AG04449 (cell line): ENCODE measurements around the gene KLF7.

Experiments
- CTCF ChIA-PET: fragments of 350-600 bp; formaldehyde crosslinking; extraction: SDS; loops from one replicate; lab custom pipeline; 2021; ENCODE audit warnings: antibody characterized with exemption; lab: Yijun Ruan, JAX
- POLR2A ChIA-PET: fragments of 400-600, 350-600 bp; formaldehyde crosslinking; extraction: SDS; loops from one replicate; lab custom pipeline; 2020; ENCODE audit warnings: antibody characterized with exemption, inconsistent platforms; lab: Yijun Ruan, JAX
- DNase-seq: peaks from one replicate; pipeline ENCODE4 v3.0.0-alpha.2; 2010; ENCODE audit warnings: low read depth, low spot score
- H3K4me3 ChIP-seq: 2 replicates; pipeline ENCODE4 v1.5.1; 2011; ENCODE audit warnings: low read depth, mild to moderate bottlenecking, control low read depth, low read length
- CTCF ChIP-seq: IDR thresholded peaks from one replicate; pipeline ENCODE4 v1.5.1; 2011; ENCODE audit warnings: mild to moderate bottlenecking, moderate library complexity, low read length, control low read depth, inconsistent platforms; ENCODE audit not compliant: insufficient read depth; ENCODE audit errors: missing control alignments

Gene KLF7

GRCh38 chr2:207185372-207185771 lies 19.6 kb upstream of the KLF7 start:
- no peak for TF ChIP-seq CTCF
- no peak overlapping the region for H3K4me3 ChIP-seq
- ChIA-PET POLR2A (interaction anchor here (1.3 to 3.0 kb wide), 2 partner anchors 19 to 73 kb away, joined by 5 to 13 read pairs; partner anchors contain the start of gene KLF7), CTCF (interaction anchor here (1.4 kb wide), 1 partner anchor 63 kb away, joined by 3 read pairs; no protein-coding TSS in a partner anchor)
- no peak for DNase-seq

GRCh38 chr2:207184768-207185167 lies 19.0 kb upstream of the KLF7 start:
- ChIA-PET CTCF (interaction anchor here (1.4 kb wide), 1 partner anchor 64 kb away, joined by 3 read pairs; no protein-coding TSS in a partner anchor), POLR2A (interaction anchor here (0.6 to 3.0 kb wide), 5 partner anchors 18 to 74 kb away, joined by 3 to 13 read pairs (median 3); partner anchors contain the start of gene KLF7)
- no peak overlapping the region for H3K4me3 ChIP-seq
- no peak for DNase-seq
- TF ChIP-seq CTCF: no peak

- no peak overlapping the region for H3K4me3 ChIP-seq
- CTCF ChIA-PET: interaction anchor here (1.4 kb wide), 1 partner anchor 64 kb away, joined by 3 read pairs; no protein-coding TSS in a partner anchor
Observed at GRCh38 chr2:207184348-207184747, 18.6 kb upstream of the KLF7 start.

GRCh38 chr2:207183506-207183905 lies 17.8 kb upstream of the KLF7 start:
- no peak for TF ChIP-seq CTCF
- no peak for DNase-seq
- H3K4me3 ChIP-seq: no peak overlapping the region
- ChIA-PET POLR2A (interaction anchor here (3.0 kb wide), 1 partner anchor 17 kb away, joined by 13 read pairs; the partner anchor contains the start of gene KLF7), CTCF (no interaction called here)

More at GRCh38 chr2:207184348-207184747, 18.6 kb upstream of the KLF7 start:
- POLR2A ChIA-PET: interaction anchor here (0.6 to 3.0 kb wide), 5 partner anchors 18 to 74 kb away, joined by 3 to 13 read pairs (median 3); partner anchors contain the start of gene KLF7
- DNase-seq: no peak
- TF ChIP-seq CTCF: no peak

- no peak for TF ChIP-seq CTCF
- ChIA-PET POLR2A (interaction anchor here (0.7 to 3.0 kb wide), 2 partner anchors 16 to 71 kb away, joined by 4 to 13 read pairs; partner anchors contain the start of gene KLF7), CTCF (no interaction called here)
- no peak overlapping the region for H3K4me3 ChIP-seq
- no peak for DNase-seq
Observed at GRCh38 chr2:207182911-207183310, 17.2 kb upstream of the KLF7 start.

- TF ChIP-seq CTCF: no peak
- DNase-seq: no peak
- ChIA-PET CTCF (interaction anchor here (1.3 to 1.5 kb wide), 3 partner anchors 12 to 200 kb away, joined by 3 to 5 read pairs (median 4); no protein-coding TSS in a partner anchor), POLR2A (interaction anchor here (0.6 to 2.7 kb wide), 2 partner anchors 16 to 22 kb away, joined by 4 to 9 read pairs; partner anchors contain the start of gene KLF7)
- H3K4me3 ChIP-seq: no peak overlapping the region
Observed at GRCh38 chr2:207181526-207182274, 16.0 kb upstream of the KLF7 start.
